ENCODE measurements around the gene CHCHD3.

CHCHD3 gene

DNA sequence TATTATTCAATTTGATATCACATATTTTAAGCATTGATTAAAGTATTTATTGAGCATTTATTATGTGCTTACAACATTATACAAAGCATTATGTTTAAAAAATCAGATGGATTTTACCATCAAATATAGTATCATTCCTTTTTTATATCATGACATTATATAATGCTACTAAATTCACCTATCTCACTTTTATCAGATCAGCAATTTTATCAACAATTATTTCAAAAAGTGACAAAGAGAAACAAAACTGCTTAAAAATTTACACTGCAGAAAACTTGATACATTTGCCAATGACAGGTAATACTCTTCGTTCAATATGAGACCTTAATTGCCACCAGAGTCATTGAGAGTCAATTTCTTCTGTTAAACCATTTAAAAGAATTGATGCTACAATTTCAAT, 82.0 kb downstream of the CHCHD3 start:
- Histone ChIP-seq H3K36me3 (ENCODE audit: control insufficient read depth, insufficient read depth, low read length, severe bottlenecking) (no peaks in the 10 kb centered on the region), H3K9me3 (ENCODE audit: control insufficient read depth, low read length) (no peaks in the 10 kb centered on the region), H3K4me3 (ENCODE audit: low read length) (no peak overlapping the region), H3K9ac (ENCODE audit: low read length) (no peak overlapping the region), H3K4me1 (ENCODE audit: control insufficient read depth, insufficient read depth, low read length) (peaks cover 28% of the 10 kb centered on the region), H3K27me3 (replicated peaks; ENCODE audit: control insufficient read depth, insufficient read depth, low read length) (no peaks in the 10 kb centered on the region)
- no peak for DNase-seq (ENCODE audit: low read depth)

DNA sequence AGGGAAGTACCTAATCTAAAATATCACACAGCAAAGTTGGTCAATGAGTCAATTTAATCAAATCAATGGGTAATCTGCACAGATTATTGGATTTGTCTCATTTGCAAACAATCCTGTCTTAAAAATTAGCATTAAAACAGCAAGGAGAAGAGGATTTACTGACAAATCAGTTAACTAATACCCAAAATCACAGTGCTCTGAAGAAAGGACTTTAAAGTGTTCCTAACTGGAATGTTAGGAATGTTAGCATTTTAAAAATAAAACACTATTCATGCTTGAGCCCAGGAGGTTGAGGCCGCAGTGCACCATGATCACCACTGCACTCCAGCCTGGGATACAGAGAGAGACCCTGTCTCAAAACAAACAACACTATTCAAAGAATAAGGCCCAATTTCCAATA, 83.1 kb downstream of the CHCHD3 start:
- Histone ChIP-seq H3K9me3 (ENCODE audit: control insufficient read depth, low read length) (no peaks in the 10 kb centered on the region), H3K4me1 (ENCODE audit: control insufficient read depth, insufficient read depth, low read length) (peaks cover 28% of the 10 kb centered on the region)
- no peak for DNase-seq (ENCODE audit: low read depth)

DNA sequence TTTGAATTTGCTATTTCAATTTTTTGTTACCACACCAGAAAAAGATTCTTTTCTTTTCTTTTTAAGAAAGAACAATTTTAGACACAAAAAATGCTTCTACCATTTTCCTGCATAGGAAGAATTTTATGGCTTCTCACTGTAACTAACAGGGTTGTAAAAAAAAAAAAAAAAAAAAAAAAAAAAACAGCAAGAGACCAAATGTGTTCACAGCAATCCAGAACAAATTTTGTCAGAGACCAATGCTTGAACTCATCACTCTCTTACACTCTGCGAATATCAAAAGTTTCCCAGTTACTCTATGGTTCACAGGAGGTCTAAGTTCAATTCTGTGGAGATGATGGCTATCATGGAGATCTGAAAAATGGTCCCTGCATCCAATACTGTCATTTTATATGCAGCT, 84.4 kb downstream of the CHCHD3 start:
- peaks cover 17% of the 10 kb centered on the region for H3K4me1 ChIP-seq (ENCODE audit: control insufficient read depth, insufficient read depth, low read length)
- H3K27me3 ChIP-seq (replicated peaks; ENCODE audit: control insufficient read depth, insufficient read depth, low read length), result no peaks in the 10 kb centered on the region
- no peak for DNase-seq (ENCODE audit: low read depth)
- no peaks in the 10 kb centered on the region for H3K9me3 ChIP-seq (ENCODE audit: control insufficient read depth, low read length)
- no peak overlapping the region for H3K4me3 ChIP-seq (ENCODE audit: low read length)
- no peaks in the 10 kb centered on the region for H3K36me3 ChIP-seq (ENCODE audit: control insufficient read depth, insufficient read depth, low read length, severe bottlenecking)
- H3K9ac ChIP-seq (ENCODE audit: low read length), result no peak overlapping the region

More for the DNA sequence above, 83.1 kb downstream of the CHCHD3 start:
- Histone ChIP-seq H3K27me3 (replicated peaks; ENCODE audit: control insufficient read depth, insufficient read depth, low read length) (no peaks in the 10 kb centered on the region), H3K4me3 (ENCODE audit: low read length) (no peak overlapping the region), H3K36me3 (ENCODE audit: control insufficient read depth, insufficient read depth, low read length, severe bottlenecking) (no peaks in the 10 kb centered on the region), H3K9ac (ENCODE audit: low read length) (no peak overlapping the region)

DNA sequence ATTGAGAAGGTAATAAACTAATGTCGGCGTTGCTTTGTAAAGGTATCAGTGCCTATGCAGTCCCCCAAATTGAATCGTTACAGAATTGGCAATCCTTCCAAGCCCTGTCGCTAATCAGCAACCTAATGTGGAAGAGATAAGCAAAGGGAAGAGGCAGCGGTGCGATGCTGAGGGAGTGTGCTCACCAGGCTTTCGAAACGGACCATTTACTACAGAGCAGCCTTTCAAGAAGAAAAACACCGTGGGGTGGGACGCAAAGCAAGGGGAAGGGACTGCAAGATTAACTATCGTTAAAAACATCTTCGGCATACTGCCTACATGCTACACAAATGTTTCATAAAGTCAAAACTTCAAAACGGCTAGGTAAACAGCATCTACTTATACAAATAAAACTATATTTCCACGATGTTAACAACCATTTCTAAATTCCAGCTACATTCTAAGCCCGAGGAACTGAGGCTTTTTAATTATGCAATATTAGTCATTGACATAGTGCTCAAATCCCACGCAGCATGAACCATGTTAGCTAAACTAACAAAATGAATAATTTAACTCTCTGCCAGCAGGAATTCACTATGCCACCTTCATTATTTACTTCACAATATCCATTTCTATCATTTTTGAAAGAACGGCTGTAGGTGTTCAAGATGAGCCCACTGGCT, 85.2 kb downstream of the CHCHD3 start:
- no peaks in the 10 kb centered on the region for H3K36me3 ChIP-seq (ENCODE audit: control insufficient read depth, insufficient read depth, low read length, severe bottlenecking)
- H3K4me1 ChIP-seq (ENCODE audit: control insufficient read depth, insufficient read depth, low read length), result peaks cover 11% of the 10 kb centered on the region
- no peak overlapping the region for H3K4me3 ChIP-seq (ENCODE audit: low read length)
- no peaks in the 10 kb centered on the region for H3K9me3 ChIP-seq (ENCODE audit: control insufficient read depth, low read length)
- no peaks in the 10 kb centered on the region for H3K27me3 ChIP-seq (replicated peaks; ENCODE audit: control insufficient read depth, insufficient read depth, low read length)
- no peak overlapping the region for H3K9ac ChIP-seq (ENCODE audit: low read length)
- no peak for DNase-seq (ENCODE audit: low read depth)

DNA sequence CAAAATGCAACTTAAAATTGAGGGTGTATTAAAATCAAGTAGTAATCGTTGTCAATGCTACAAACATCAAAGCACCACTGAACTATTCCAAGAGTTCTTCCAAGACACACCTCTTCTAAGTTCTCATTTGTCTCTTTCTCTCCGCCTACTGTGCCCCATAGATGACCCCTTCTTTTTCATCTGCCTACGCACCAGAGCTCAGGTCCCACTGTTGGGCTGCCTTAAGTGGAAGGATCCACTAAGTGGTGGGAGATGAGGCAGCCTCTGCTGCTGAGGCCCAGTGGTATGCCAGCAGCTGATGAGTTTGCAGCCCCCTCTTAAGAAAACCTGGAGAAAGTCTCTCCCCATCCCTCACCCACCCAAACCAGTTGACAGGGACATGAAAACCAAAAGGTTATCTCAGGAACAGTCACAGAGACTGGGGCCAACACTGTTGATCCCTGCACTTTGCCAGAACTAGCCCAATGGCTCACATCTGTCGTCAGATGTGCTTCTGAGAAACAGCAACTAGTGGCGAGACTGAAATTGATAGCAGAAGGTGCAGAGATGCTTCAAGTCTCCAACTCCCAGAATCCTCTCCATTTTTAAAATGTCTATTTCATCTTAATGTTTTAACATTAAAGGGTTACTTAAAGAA, 88.4 kb downstream of the CHCHD3 start:
- Histone ChIP-seq H3K36me3 (ENCODE audit: control insufficient read depth, insufficient read depth, low read length, severe bottlenecking) (no peaks in the 10 kb centered on the region), H3K4me3 (ENCODE audit: low read length) (no peak overlapping the region), H3K9me3 (ENCODE audit: control insufficient read depth, low read length) (no peaks in the 10 kb centered on the region), H3K27me3 (replicated peaks; ENCODE audit: control insufficient read depth, insufficient read depth, low read length) (no peaks in the 10 kb centered on the region), H3K9ac (ENCODE audit: low read length) (no peak overlapping the region), H3K4me1 (ENCODE audit: control insufficient read depth, insufficient read depth, low read length) (peaks cover 10% of the 10 kb centered on the region)
- no peak for DNase-seq (ENCODE audit: low read depth)

DNA sequence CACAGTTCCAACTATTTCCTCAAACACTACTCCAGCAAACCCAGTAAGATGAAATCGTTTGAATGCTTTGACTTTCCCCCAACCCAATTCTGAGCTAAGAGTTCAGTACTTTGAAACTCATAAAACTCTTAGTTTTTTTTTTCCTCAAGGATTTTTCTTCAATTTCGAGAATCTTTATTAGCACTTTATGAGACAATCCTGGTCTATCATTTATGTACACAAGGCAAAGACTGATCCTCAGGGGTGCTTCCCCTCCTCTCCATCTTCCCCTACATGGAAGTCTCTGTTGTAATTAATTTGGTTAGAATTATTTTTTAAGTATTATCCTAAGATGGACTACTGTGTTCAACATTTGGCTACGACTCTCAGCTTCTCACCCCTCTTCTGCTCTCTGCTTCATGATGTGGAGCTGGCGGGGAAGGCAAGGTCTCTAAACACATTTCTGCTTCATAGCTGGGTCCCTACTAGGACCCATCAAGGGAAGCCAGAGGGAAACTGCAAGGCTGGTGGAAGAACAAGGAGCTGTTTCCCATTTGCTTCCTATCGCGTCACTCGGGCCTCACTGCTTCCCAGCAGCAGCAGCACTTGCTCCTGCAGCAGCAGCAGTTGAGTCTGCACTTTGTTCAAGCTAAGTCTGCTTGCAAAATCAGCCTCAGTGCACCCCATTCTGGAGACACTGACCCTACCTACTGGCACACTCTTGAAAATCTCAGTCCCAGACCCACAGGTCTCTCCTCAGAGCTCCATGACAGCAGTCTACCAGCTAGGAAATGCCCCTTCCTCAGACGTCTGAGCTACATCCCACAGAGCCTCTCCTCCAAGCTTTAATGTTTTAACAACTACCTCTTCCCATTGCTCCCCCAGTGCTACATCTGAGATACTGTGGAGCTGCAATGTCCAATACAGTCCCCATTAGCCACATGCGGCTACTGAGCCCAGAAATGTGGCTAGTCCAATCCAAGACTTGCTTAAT, 90.0 kb downstream of the CHCHD3 start:
- Histone ChIP-seq H3K27me3 (replicated peaks; ENCODE audit: control insufficient read depth, insufficient read depth, low read length) (no peaks in the 10 kb centered on the region), H3K4me1 (ENCODE audit: control insufficient read depth, insufficient read depth, low read length) (peaks cover 5% of the 10 kb centered on the region), H3K9ac (ENCODE audit: low read length) (no peak overlapping the region), H3K4me3 (ENCODE audit: low read length) (no peak overlapping the region), H3K9me3 (ENCODE audit: control insufficient read depth, low read length) (no peaks in the 10 kb centered on the region), H3K36me3 (ENCODE audit: control insufficient read depth, insufficient read depth, low read length, severe bottlenecking) (no peaks in the 10 kb centered on the region)
- DNase-seq (ENCODE audit: low read depth), result no peak

DNA sequence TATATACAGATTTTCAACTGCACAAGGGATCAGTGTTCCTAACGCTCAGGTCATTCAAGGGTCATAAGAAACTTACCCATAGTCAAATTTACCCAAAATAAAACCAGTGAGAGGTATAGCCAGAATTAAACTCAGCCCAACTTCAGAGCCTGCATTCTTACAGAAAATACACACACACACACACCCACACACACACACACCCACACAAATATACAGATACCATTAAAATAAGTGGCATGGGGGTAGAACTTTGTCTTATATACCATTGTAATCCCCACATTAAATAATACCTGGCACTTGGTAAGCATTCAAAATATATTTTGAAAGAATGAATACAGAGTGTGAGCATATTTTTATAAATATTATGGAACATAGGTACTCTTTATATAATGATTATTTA, 93.8 kb downstream of the CHCHD3 start:
- H3K9me3 ChIP-seq (ENCODE audit: control insufficient read depth, low read length), result no peaks in the 10 kb centered on the region
- peaks cover 5% of the 10 kb centered on the region for H3K4me1 ChIP-seq (ENCODE audit: control insufficient read depth, insufficient read depth, low read length)

DNA sequence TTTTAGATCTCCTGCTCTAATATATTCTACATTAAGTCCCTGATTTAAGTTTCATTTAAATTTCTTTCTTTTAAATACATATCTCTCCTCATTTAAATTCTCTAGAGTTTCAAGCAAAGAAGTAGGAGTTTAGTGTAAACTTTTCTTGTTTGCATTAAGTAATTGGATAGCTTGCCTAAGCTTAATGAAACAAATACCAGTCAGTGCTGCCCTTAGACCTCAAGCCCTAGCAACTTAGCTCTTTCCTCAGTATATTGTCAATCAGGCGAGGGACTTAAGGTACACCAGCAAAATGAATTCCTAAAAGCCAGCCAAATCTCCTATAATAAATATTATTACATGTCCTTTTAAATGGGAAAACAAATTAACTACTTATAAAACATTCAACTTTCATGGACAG, 101.5 kb downstream of the CHCHD3 start:
- no peak for DNase-seq (ENCODE audit: low read depth)
- Histone ChIP-seq H3K4me1 (ENCODE audit: control insufficient read depth, insufficient read depth, low read length) (peaks cover 17% of the 10 kb centered on the region), H3K9me3 (ENCODE audit: control insufficient read depth, low read length) (no peaks in the 10 kb centered on the region), H3K27me3 (replicated peaks; ENCODE audit: control insufficient read depth, insufficient read depth, low read length) (no peaks in the 10 kb centered on the region), H3K4me3 (ENCODE audit: low read length) (no peak overlapping the region), H3K9ac (ENCODE audit: low read length) (no peak overlapping the region), H3K36me3 (ENCODE audit: control insufficient read depth, insufficient read depth, low read length, severe bottlenecking) (no peaks in the 10 kb centered on the region)

More for the DNA sequence above, 93.8 kb downstream of the CHCHD3 start:
- Histone ChIP-seq H3K9ac (ENCODE audit: low read length) (no peak overlapping the region), H3K4me3 (ENCODE audit: low read length) (no peak overlapping the region), H3K27me3 (replicated peaks; ENCODE audit: control insufficient read depth, insufficient read depth, low read length) (no peaks in the 10 kb centered on the region), H3K36me3 (ENCODE audit: control insufficient read depth, insufficient read depth, low read length, severe bottlenecking) (no peaks in the 10 kb centered on the region)
- no peak for DNase-seq (ENCODE audit: low read depth)

DNA sequence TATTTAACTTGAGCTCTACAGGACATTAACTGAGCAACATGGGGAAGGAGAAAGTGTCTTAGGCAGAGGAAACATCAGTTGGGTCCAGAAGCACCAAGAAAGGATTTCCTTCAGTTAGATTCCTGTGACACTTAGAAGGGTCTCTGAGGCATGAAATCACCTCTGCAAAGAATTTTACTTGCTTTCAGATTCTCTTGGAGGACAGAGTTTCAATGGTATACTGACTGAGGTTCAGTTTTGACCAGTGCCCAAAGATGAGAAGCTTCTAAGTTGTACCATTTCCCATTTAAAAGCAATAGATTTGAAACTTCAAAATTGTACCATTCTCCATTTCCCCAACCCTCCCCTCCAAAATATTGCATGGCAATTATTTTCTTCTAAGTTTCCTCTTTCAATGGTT, 102.4 kb downstream of the CHCHD3 start:
- no peak for DNase-seq (ENCODE audit: low read depth)
- Histone ChIP-seq H3K9ac (ENCODE audit: low read length) (no peak overlapping the region), H3K4me3 (ENCODE audit: low read length) (no peak overlapping the region), H3K4me1 (ENCODE audit: control insufficient read depth, insufficient read depth, low read length) (peaks cover 17% of the 10 kb centered on the region), H3K9me3 (ENCODE audit: control insufficient read depth, low read length) (no peaks in the 10 kb centered on the region), H3K27me3 (replicated peaks; ENCODE audit: control insufficient read depth, insufficient read depth, low read length) (no peaks in the 10 kb centered on the region), H3K36me3 (ENCODE audit: control insufficient read depth, insufficient read depth, low read length, severe bottlenecking) (no peaks in the 10 kb centered on the region)

DNA sequence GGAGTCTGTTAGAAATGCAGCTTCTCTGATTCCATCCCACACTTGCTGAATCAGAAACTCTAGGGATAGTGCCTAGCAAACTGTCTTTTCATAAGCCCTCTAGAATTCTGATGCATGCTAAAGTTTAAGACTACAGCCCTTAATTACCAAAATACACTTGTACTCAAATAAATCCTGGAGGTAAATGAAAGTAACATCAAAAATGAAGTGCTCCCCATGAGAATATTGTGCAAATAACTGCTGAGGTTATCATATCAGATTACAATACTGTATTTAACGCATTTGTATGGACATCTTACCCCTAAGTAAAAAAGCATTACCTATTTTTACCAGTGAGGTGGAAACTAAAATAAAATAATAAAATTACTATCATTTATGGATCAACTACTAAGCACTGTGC, 104.7 kb downstream of the CHCHD3 start:
- Histone ChIP-seq H3K36me3 (ENCODE audit: control insufficient read depth, insufficient read depth, low read length, severe bottlenecking) (peaks cover 8% of the 10 kb centered on the region), H3K27me3 (replicated peaks; ENCODE audit: control insufficient read depth, insufficient read depth, low read length) (no peaks in the 10 kb centered on the region), H3K9me3 (ENCODE audit: control insufficient read depth, low read length) (no peaks in the 10 kb centered on the region), H3K4me3 (ENCODE audit: low read length) (no peak overlapping the region), H3K4me1 (ENCODE audit: control insufficient read depth, insufficient read depth, low read length) (peaks cover 33% of the 10 kb centered on the region), H3K9ac (ENCODE audit: low read length) (no peak overlapping the region)
- DNase-seq (ENCODE audit: low read depth), result no peak

DNA sequence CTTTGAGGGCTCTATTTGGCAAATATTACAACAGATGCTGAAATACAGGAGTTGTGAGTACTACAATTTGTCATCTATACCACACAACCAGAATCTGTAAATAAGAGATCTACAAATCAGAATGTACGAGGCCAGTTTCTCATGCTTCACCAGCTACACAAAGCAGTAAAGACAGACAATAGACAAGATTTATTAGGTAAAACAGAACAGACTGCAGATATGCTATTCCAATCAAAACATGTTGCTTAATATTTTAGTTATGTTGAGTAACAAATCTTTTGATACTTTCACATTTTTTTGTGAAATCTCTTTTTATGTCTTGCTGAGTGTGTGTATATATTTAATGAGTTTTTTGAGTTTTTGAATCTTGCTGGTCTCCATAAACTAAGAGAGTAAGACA, 109.1 kb downstream of the CHCHD3 start:
- no peak overlapping the region for H3K9ac ChIP-seq (ENCODE audit: low read length)
- peaks cover 35% of the 10 kb centered on the region for H3K4me1 ChIP-seq (ENCODE audit: control insufficient read depth, insufficient read depth, low read length)
- no peaks in the 10 kb centered on the region for H3K9me3 ChIP-seq (ENCODE audit: control insufficient read depth, low read length)
- no peaks in the 10 kb centered on the region for H3K27me3 ChIP-seq (replicated peaks; ENCODE audit: control insufficient read depth, insufficient read depth, low read length)
- peak; percentile 47 for DNase-seq (ENCODE audit: low read depth)
- H3K4me3 ChIP-seq (ENCODE audit: low read length), result peak overlapping the region; percentile 10
- peaks cover 8% of the 10 kb centered on the region for H3K36me3 ChIP-seq (ENCODE audit: control insufficient read depth, insufficient read depth, low read length, severe bottlenecking)
